Measurements from ENCODE around the gene TIMP2.

The TIMP2 gene

DNA sequence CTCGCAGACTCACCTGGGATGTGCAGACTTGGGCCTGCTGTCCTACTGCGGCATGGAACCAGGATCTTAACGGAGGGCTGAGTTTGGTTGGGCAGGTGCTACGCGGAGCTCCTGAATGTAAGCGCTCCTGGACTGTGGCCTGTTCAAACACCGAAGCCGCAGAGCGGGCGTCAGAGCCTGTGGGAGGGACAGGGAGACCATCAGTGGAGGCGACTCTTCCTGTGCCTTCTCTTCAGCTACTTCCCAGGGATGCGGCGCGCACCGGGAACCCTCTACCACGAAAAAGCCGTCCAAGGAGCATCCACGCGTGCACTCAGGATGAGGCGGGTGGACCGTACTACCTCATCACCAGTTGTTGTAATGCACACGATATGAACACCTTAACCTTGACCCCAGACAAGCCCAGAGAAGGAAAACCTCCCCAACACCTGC is 86.6 kb downstream of the TIMP2 start:
- DNase-seq (ENCODE audit: low spot score) = no peak

DNA sequence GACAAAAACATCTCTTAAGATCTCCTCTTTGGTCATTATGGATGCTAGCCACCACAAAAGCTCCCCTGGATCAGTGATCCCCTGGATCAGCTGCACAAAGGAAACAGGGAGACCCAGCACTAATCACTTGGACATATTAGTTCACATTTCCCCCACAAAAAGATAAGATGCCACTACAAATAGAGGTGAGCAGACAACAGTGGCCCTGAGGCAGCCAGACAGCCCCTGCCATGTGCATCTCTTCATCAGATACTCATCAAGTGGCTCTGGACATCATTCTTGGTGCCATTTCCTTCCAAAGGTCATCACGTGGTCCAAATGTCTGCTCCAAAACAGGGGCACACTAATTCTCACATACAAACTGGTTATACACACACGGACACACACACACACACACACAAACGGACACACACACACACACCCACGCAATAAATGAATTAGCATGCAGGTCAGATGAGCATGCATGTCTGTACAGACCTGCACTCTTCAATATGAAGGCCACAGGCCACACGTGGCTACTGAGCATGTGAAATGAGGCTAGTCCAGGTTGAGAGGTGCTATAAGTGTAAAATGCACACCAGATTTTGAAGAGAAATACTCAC is 88.7 kb downstream of the TIMP2 start:
- no peak for DNase-seq (ENCODE audit: low spot score)

DNA sequence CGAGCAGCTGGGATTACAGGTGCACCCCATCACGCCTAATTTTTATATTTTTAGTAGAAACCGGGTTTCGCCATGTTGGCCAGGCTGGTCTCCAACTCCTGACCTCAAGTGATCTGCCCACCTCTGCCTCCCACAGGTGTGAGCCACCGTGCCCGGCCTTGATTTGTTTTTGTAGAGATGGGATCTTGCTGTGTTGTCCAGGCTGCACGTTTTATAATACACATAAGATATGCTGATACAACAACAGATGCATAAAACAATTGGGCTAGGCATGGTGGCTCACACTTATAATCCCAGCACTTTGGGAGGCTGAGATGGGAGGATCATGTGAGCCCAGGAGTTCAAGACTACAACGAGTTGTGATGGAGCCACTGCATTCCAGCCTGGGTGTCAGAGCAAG is 90.6 kb downstream of the TIMP2 start:
- no peak for DNase-seq (ENCODE audit: low spot score)

DNA sequence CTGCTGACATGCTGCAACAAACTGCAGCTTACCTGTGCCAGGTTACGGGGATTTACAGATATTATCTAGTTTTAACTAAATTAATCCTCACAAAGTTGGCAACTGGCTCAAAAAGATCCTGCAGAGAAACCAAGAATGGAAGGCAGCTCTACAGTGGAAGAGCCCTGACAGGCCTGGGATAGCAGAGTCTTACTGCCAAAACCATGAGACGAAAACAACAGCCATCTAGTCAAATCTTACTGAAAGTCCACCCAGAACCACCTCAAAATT is 92.7 kb downstream of the TIMP2 start:
- no peak for DNase-seq (ENCODE audit: low spot score)

DNA sequence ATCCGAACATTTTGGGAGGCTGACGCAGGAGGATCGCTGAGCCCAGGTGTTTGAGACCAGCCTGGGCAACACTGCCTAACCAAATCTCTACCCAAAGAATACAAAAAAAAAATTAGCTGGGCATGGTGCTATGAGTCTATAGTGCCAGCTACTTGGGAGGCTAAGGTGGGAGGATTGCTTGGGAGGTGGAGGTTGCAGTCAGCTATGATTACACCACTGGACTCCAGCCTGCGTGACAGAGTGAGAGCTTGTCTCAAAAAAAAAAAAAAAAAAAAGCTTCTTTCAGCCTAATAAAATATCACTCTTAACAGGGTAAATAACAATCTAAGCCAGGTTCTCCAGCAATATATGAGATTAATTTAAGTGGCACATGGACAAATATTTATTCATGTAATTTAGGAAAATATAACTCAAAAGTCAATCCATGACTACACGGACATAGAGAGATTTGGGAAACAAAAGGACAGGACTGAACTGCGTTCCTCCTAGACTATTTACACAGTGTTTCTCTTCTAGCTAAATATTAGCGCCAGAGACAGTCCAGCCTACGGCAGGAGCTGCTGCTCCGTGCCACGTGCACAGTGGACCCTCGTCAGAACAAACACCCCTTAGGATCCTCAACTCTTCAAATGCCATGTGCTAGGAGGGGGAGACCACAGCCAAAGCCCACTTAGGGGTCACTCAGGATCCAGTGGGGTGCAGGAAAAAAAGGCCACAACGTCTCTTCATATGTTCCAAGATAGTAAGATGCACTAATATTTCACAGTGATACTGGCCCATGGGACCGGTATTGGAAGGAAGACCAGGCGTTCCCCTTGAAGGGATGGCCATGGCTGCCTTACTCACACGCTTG is 93.3 kb downstream of the TIMP2 start:
- DNase-seq (ENCODE audit: low spot score) = no peak

DNA sequence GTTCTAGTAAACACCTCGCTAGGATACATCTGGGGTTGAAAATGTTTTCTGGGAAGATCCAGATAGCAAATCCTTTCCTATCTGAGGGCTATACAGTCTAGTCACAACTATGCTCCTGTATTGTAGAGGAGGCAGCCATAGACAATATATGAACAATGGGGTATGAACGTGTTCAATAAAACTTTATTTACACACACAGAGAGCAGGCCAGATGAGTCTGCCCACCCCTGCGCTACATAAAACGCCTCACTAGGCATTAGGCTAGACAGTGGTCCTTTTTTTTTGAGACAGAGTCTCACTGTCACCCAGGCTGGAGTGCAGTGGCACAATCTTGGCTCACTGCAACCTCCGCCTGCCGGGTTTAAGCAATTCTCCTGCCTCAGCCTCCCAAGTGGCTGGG is 95.7 kb downstream of the TIMP2 start:
- DNase-seq (ENCODE audit: low spot score) = no peak

DNA sequence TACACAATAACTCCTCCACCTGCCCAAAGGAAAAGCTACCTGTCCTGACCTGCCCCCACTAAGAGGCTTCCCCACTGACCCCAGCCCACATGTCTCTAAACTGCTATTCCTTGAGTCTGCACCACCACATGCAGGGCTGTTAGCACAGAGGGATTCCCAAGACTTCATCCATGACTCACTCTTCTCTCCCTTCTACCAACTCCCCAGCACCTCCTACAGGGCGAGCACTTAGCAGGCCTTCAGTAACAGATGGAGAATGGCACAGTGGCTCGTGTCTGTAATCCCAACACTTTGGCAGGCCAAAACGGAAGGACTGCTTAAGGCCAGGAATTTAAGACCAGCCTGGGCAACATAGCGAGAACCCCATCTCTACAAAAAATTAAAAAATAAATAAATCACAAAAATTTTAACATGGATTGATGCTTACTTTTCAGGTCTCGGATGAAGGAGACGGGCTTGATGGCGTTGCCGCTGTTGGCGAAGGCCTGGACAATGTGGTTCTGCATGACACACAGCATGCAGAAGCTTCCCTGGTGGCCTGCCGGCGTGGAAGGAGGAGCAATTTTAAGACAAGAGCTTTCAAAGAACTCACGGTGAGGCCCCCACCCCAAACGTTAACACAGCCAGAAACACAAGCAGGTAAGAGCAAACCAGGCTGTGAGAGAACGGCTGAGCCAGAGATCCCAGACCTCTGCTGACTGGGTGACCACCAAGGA is 96.6 kb downstream of the TIMP2 start:
- DNase-seq (ENCODE audit: low spot score) = no peak

DNA sequence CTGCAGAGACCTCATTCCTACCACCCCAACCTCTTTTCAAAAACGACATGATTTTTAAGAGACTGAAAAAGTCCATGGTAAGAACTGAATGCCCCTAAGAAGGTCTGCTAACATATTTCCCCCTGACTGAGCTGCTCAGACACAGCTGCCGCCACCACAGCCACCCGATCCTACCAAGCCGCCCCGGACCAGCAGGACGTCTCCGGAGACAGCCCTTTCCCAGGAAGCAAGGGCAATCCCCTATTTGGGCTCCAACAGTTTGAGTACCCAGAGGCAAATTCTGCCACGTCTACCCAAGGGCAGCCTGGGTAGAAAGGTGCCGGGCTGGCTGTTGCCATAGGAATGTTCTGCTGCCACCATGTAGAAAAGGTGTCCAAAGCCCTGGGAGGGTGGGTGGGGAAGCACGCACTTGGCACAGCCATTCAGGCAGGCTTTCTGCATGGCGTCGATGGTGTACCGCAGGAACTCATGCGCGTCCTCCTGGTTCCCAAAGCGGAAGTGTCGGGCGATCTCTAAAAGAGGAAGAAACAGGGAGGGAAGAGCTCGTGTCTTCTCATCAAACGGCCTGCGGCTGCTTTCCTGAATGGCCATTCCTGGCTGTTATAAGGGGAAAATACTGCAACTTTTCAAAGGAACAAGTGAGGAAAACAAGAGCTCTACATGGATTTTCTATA is 98.2 kb downstream of the TIMP2 start:
- no peak for DNase-seq (ENCODE audit: low spot score)

DNA sequence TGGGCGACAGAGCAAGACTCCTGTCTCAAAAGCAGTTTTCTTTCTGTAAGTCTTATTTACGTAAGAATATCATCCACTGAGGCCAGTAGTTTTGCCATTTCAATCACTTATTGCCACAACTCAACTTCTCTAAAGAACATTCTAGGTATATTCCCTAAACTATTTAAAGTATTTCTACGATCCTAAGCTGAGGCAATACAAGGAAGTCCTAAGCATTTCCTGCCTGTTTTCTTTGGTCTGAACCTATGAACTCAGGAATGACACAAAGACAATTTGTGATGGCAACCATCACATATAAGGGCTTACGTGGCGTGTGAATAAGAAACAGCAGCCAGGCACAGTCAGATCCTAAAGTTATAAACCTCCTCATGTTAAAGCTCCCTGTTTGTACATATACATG is 98.8 kb downstream of the TIMP2 start:
- DNase-seq (ENCODE audit: low spot score) = no peak

DNA sequence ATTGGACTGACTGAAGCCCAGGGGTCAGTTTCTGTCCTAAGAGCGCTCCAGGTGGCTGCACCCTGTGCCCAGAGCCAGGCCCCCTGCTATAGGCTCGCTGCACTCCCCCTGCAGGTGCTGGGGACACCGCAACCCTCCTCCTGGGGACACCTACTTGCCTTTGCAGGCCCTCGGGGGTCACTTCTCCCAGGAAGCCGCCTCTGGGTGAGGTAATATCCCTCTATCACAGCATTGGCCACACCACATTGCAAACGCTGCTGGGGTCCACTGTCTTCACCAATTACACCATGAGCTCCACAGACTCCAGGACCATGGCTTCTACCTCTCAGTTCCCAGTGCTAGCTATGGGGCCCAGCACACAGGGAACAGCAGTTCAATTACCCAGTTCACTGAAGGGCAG is 99.5 kb downstream of the TIMP2 start:
- no peak for DNase-seq (ENCODE audit: low spot score)

DNA sequence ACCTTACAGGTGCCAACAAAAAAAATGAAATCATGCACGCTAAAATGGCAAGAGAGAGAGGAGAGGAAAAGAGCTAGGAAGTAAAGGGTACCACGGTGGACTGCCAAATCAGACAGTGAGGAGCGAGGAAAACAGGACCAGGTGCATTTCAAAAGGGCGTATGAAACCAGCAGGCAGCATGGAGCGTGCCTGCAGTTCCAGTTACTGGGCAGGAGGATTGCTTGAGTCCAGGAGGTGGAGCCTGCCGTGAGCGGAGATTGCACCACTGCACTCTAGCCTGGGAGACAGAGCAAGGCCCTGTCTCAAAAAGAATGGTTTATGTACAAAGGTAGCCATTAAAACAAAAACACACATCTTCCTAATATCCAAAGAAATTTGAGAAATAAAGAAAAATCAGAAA is 100.9 kb downstream of the TIMP2 start:
- DNase-seq (ENCODE audit: low spot score) = no peak

DNA sequence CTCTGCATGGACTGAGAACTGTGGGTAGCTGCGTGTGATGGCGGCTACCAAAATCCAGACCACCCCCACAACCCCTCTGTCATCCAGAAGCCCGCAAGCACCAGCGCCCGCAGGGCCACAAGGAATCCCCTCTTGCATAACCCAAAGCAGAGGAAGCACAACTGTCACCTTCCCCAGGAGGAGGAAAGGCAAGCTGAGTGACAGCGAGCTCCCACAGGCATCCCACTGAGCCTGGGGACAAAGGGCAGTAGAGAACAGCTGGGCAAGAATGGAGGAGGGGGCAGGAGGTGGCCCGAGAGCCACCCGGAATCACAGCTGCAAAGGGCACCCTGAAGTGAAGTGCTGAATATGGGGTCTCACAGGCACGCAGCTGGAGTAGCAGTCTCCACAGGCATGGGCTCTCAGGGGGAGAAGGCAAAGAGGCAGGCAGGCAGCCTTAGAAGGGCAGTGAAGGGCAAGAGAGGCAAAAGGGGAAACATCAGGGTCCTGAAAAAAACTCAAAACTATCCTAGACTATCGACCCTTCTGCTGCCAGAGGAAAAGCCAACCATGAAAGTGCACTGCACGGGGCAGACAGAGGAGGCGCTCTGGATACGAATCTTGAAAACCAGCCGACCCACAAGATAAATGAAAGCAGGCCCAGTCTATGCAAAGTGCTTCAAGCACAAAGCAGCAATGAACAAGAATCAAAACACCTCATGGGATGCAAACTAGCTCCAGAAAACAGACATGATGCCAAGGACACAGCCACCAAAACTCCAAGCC is 101.7 kb downstream of the TIMP2 start:
- no peak for DNase-seq (ENCODE audit: low spot score)

DNA sequence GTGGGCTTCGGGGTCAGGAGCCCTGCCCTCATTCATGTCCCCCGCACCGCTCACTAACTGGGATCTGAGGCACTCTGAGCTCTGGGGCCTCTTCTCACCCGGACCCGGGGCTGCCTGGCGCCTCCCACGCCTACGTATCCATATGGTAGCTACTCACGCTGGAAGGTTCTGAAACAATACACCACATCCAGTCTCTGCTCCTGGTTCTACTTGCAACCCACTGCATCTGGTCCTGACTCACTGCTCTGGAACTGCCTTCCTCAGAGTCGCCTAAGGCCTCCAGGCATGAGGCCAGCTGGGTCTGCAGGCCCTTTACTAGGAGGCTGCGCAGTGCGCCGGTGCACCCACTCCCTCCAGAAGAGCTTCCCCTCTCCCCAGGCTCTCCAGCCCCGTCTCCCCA is 102.6 kb downstream of the TIMP2 start:
- no peak for DNase-seq (ENCODE audit: low spot score)

DNA sequence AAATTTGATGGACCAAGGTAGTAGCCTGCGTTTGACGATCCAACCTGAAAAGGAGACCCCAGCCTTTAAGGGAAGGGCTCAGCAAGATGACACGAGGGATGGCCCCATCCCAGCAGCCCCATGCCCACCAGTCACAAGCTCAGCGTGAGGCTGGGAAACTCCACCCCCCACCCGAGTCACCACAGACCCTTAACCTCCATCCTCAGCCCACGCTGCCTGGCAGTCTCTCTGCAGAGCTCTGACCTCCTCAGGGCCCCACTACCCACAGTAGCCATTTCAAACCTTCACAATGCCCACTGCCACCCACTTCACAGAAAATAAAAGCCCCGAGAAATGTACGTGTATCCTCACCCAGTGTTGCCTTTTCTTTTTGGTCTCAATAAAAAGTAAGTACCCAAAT is 103.2 kb downstream of the TIMP2 start:
- no peak for DNase-seq (ENCODE audit: low spot score)

DNA sequence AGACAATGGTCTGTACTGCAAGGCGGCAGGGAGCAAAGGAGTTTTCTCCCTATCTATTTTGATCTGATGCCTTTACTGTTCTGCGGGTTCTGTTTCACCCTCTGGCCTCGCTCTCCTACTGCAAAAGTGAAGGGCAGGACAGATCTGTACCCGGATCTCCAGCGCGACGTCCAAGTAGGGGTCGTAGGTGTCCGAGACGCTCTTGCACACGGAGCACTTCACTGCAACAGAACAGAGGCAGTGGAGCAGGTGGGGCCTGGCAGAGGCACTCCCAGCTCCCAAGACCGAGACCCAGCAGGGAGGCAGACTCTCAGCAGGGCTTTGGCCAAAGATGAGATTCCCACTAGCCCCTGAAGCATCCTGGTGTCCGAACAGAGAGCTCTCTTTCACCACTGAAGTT is 104.3 kb downstream of the TIMP2 start:
- DNase-seq (ENCODE audit: low spot score) = no peak

DNA sequence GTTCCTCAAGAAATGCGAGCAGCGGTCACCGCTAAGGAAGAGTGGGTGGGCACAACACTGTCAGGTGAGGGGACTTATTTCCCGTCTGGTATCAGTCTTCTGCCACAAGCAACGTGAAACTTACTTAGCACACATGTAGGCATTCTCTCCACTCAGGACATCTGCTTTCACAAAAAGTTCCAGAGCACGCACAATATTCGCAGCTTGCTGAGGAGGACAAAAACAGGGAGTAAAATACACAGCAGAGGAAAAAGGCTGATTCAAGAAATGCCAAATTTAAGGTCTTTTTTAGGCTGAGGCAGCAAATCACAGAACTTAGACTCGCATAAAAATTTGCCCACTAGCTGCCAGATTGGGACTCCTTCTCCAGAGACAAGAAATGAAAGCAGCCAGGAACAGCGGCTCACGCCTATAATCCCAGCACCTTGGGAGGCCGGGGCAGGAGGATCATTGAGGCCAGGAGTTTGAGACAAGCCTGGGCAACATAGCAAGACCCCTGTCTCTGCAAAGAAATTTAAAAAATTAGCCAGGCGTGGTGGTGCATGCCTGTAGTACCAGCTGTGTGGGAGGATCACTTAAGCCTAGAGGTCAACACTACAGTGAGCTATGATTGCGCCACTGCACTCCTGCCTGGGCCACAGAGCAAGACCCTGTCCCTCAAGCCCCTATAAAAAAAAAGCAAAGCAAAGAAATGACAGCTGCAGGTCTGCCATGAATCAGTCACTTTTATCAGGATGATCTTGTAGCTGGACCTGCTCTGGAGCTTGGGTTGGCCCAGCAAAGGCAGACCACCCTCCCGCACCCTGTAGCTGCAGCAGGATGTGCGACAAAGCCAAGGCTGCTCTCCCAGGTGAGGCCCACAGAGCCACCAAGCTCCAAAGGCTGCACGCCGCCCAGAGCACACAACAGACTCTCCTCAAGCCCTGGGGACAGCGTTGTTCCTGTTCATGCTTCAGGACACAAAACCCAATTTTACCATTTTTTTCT is 105.1 kb downstream of the TIMP2 start:
- no peak for DNase-seq (ENCODE audit: low spot score)

DNA sequence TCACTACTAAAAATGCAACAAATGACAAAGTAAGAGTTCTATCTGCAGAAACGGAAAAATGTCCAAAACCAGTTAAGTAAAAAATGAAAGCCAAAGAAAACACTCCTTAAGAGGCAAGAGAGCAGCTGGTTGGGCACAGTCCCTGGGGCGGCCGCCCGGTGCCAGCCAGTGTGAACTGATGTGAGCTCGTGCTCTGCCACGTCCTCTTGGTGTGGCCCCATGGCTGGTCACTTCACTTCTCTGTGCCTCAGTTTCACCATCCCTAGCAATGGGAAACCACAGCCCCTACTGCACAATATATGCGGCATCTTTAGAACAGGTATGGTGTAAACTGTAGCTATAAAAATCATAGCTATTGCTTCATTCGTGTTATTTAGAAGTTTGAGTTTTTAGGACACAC is 105.8 kb downstream of the TIMP2 start:
- no peak for DNase-seq (ENCODE audit: low spot score)

DNA sequence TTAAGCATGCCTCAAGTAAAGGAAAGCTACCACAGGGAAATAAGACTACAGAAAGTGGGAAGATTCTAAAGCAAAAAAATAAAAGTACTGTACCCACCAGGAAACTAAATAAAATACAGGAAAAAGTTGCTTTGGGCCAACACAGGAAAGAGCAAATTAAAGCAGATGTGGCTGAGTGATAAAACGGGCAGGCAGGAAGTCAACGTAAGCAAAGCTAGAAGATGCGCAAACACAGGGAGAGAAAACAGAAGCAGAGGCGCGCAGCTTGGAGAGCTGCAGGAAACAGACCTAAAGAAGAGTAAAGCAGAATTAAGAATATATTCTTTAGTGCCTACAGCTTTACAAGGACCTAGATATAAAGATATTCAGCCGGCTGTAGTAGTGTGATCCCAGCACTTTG is 106.3 kb downstream of the TIMP2 start:
- peak; percentile 72 for DNase-seq (ENCODE audit: low spot score)

DNA sequence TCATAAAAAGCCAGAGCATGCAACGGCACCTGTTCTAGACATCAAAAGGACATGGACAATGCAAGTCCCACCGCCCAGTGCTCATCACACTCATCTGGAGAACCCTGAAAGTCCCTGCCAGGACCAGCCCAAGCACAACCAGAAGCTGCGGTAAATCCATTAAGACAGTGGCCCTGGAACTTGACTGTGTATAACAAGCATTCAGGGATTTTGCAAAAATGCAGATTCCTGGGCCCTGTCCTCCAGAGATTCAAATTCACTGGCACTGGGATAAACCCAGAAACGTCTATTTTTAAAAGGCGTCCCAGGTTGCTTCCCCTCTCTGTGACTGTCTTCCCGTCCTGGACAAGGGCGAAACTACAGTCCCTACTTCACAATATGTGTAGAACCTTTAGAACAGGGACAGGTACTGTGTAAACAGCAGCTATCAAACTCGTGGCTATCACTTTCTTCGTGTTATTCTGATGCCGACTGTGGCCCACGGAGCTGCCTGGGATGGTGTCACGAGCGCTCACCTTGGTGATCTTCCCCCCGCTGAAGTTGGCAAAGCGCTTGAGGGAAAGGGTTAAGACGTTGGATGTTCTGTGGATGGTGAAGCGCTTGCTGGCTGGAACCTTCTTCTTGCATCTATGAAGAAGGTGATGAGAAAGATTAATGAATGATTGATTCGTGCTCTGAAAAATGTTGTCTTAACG is 106.9 kb downstream of the TIMP2 start:
- DNase-seq (ENCODE audit: low spot score) = no peak

DNA sequence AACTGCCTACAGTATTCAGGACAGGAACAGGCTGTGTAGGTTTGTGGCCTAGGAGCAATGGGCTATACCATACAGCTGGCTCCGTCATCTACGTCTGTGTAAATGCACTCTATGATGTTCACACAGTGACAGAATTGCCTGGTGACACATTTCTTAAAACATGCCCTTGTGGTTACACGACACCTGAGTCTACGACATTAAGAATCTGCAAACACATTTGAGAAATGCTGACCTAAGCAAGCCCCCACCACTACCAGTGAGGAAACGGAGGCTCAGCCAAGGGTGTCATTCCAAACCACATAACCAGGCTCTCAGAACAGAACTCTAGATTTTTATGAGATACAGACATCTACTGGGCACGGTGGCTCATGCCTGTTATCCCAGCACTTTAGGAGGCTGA is 108.1 kb downstream of the TIMP2 start:
- DNase-seq (ENCODE audit: low spot score) = peak; percentile 81
